GM23338 (cell line): Measurements from ENCODE around the gene MESP1.

Source experiments
- CREB1 ChIP-seq: fragments of 250-450 bp; sonication (Bioruptor Pico); IDR thresholded peaks from 2 replicates; pipeline ENCODE4 v1.5.0; 2020; ENCODE audit warnings: low read depth, mild to moderate bottlenecking, moderate library complexity
- CTCF ChIP-seq, 2 experiments: fragments of 200-600 bp in 1 of 2; sonication (generic) in 1 of 2; conservative IDR thresholded peaks; 2 replicates each; pipeline versions ENCODE4 v1.5.1 to v1.6.1; 2016 to 2017; ENCODE audit warnings: antibody characterized with exemption in 2 of 2, low read depth in 2 of 2, mild to moderate bottlenecking in 2 of 2, moderate library complexity in 1 of 2
- ETS1 ChIP-seq: IDR thresholded peaks from 2 replicates; pipeline ENCODE4 v1.6.1; 2016; ENCODE audit warnings: antibody characterized with exemption
- EZH2 ChIP-seq: fragments of 200-600 bp; sonication (generic); IDR thresholded peaks from one replicate; pipeline ENCODE4 v1.8.0; 2017; ENCODE audit warnings: antibody characterized with exemption, mild to moderate bottlenecking, low read depth; ENCODE audit not compliant: unreplicated experiment
- EZH2phosphoT487 ChIP-seq: fragments of 200-600 bp; sonication (generic); IDR thresholded peaks from one replicate; pipeline ENCODE4 v1.8.1; 2018; ENCODE audit warnings: antibody characterized with exemption; ENCODE audit not compliant: unreplicated experiment
- JUNB ChIP-seq: IDR thresholded peaks from one replicate; pipeline ENCODE4 v1.6.1; 2016; ENCODE audit warnings: antibody characterized with exemption; ENCODE audit not compliant: unreplicated experiment
- POLR2AphosphoS5 ChIP-seq: IDR thresholded peaks from 2 replicates; pipeline ENCODE4 v1.6.1; 2016; ENCODE audit warnings: antibody characterized with exemption, low read depth
- REST ChIP-seq: IDR thresholded peaks from one replicate; pipeline ENCODE4 v1.6.1; 2018; ENCODE audit warnings: antibody characterized with exemption; ENCODE audit not compliant: unreplicated experiment
- ZNF462 ChIP-seq: fragments of 250-450 bp; sonication (Bioruptor Pico); IDR thresholded peaks from 2 replicates; pipeline ENCODE4 v1.5.0; 2020; ENCODE audit warnings: mild to moderate bottlenecking, moderate library complexity

GRCh38 chr15:89745131-89745530 lies 5.9 kb downstream of the MESP1 start:
- TF ChIP-seq CTCF (conservative IDR thresholded peaks at IDR 0.05; ENCODE audit: low read depth in 2 of 2) (no peak), POLR2AphosphoS5 (no peak), EZH2 (no peak), REST (no peak), ZNF462 (CRISPR knock-in tag) (no peak), EZH2phosphoT487 (no peak), JUNB (no peak), CREB1 (CRISPR knock-in tag) (no peak), ETS1 (no peak)
